Spleen (tissue), 13 donors: ENCODE results near the gene EDEM3. TPM values are rescaled to one million over a fixed set of nuclear protein-coding genes. Genes with fewer than 3 reads are reported as not detected.
A peak's percentile ranks its signal among the peaks of the same experiment; 100 is the strongest.

Experiments used
- DNase-seq: peaks from one replicate; pipeline ENCODE4 v3.0.0-alpha.2; 2020
- H3K27ac ChIP-seq, 8 donors: fragments of 200-600 bp; sonication (generic) in 7 of 8; 1 replicate in 4 of 8; 2 replicates in 4 of 8; pipeline versions ENCODE4 v1.5.0 to v1.8.0; 2016 to 2021; ENCODE audit warnings: inconsistent platforms in 4 of 8, mild to moderate bottlenecking in 4 of 8, moderate library complexity in 1 of 8
- H3K27me3 ChIP-seq, 7 donors: fragments of 200-600 bp; sonication (generic) in 6 of 7; replicated peaks in 1 of 7; 1 replicate in 4 of 7; 2 replicates in 3 of 7; pipeline versions ENCODE4 v1.5.0 to v1.8.0; 2016 to 2021; ENCODE audit warnings: inconsistent platforms in 3 of 7, mild to moderate bottlenecking in 1 of 7
- H3K36me3 ChIP-seq, 6 donors: fragments of 200-600 bp; sonication (generic) in 5 of 6; 1 replicate in 4 of 6; 2 replicates in 2 of 6; pipeline versions ENCODE4 v1.5.0 to v1.8.0; 2016 to 2021; ENCODE audit warnings: inconsistent platforms in 2 of 6
- H3K4me1 ChIP-seq, 6 donors: fragments of 200-600 bp; sonication (generic) in 5 of 6; 1 replicate in 3 of 6; 2 replicates in 3 of 6; pipeline versions ENCODE4 v1.5.0 to v1.8.0; 2016 to 2021; ENCODE audit warnings: inconsistent platforms in 3 of 6
- H3K4me3 ChIP-seq, 8 donors: fragments of 200-600 bp; sonication (generic) in 7 of 8; 1 replicate in 4 of 8; 2 replicates in 4 of 8; pipeline versions ENCODE4 v1.5.0 to v1.8.0; 2016 to 2021; ENCODE audit warnings: inconsistent platforms in 4 of 8, mild to moderate bottlenecking in 4 of 8, moderate library complexity in 2 of 8
- H3K9me3 ChIP-seq, 8 donors: fragments of 200-600 bp; sonication (generic) in 7 of 8; 1 replicate in 4 of 8; 2 replicates in 4 of 8; pipeline versions ENCODE4 v1.5.0 to v1.8.0; 2016 to 2021; ENCODE audit warnings: inconsistent platforms in 4 of 8
- POLR2A ChIP-seq, 3 donors: fragments of 450-650 bp; IDR thresholded peaks; one replicate each; pipeline ENCODE4 v1.5.1; 2017; ENCODE audit warnings: antibody characterized with exemption in 3 of 3, mild to moderate bottlenecking in 1 of 3
- POLR2AphosphoS5 ChIP-seq, 3 donors: sonication (generic); formaldehyde crosslinking; IDR thresholded peaks; one replicate each; pipeline ENCODE4 v1.5.1; 2017; ENCODE audit warnings: antibody characterized with exemption in 3 of 3
- WGBS, 5 donors: extraction: QIAGEN DNeasy Blood & Tissue Kit in 3 of 5; methylation state at CpG; one replicate each; pipeline versions ENCODE4 v1.1.5 to v1.1.7; 2013 to 2018; 5-methylcytosine and 5-hydroxymethylcytosine counted together
- intact Hi-C: fragments of 100-400 bp; cut with DNase I; formaldehyde crosslinking; loops from one replicate; pipeline ENCODE4 v1.15.0; 2023; ENCODE audit warnings: low total_unique reads
- long read RNA-seq, 2 donors: transcript quantifications; one replicate each; lab custom pipeline, GENCODE V29; 2026
- polyA plus RNA-seq, 3 donors: library from polyadenylated mRNA; stranded (reverse); fragments of 200-250 nt; gene quantifications; one replicate each; pipeline ENCODE4 v1.2.1, GENCODE V29; 2013
- total RNA-seq, 7 donors: library from RNA; depleted of rRNA in 3 of 7; stranded (reverse); fragments of >200 nt in 3 of 7; fragmentation: NEBNext Ultra II Directional in 4 of 7; extraction: Animal tissue kit (Norgen Biotek cat#: 25700) in 4 of 7; gene quantifications; one replicate each; pipeline versions ENCODE4 v1.1.0 to v1.2.1, GENCODE V29; 2016 to 2021
- TF ChIP-seq, protein P1 (sequence below), 11 experiments: fragments of 200-600 bp in 7 of 11; fragments of 450-650 bp in 4 of 11; sonication (generic) in 4 of 11; IDR thresholded peaks in 8 of 11; conservative IDR thresholded peaks in 3 of 11; 1 replicate in 7 of 11; 2 replicates in 4 of 11; pipeline versions ENCODE4 v1.4.0 to v1.8.0; 2016 to 2021; ENCODE audit warnings: antibody characterized with exemption in 11 of 11, inconsistent platforms in 4 of 11, mild to moderate bottlenecking in 1 of 11
- donor health status: healthy with polysubstance abuse.
- donor health status: DM: no; HTN: no; CAD: no; lungs with moderate emphysema.
- donor health status: DM: no; HTN: no; CAD: no.
- donor health status: Bipolar disorder and iron deficiency.
- donor health status: healthy.
- donor health status: DM: no; HTN: no; CAD: no.
- donor health status: DM: yes; HTN: yes; CAD: no.

EDEM3 gene, protein sequence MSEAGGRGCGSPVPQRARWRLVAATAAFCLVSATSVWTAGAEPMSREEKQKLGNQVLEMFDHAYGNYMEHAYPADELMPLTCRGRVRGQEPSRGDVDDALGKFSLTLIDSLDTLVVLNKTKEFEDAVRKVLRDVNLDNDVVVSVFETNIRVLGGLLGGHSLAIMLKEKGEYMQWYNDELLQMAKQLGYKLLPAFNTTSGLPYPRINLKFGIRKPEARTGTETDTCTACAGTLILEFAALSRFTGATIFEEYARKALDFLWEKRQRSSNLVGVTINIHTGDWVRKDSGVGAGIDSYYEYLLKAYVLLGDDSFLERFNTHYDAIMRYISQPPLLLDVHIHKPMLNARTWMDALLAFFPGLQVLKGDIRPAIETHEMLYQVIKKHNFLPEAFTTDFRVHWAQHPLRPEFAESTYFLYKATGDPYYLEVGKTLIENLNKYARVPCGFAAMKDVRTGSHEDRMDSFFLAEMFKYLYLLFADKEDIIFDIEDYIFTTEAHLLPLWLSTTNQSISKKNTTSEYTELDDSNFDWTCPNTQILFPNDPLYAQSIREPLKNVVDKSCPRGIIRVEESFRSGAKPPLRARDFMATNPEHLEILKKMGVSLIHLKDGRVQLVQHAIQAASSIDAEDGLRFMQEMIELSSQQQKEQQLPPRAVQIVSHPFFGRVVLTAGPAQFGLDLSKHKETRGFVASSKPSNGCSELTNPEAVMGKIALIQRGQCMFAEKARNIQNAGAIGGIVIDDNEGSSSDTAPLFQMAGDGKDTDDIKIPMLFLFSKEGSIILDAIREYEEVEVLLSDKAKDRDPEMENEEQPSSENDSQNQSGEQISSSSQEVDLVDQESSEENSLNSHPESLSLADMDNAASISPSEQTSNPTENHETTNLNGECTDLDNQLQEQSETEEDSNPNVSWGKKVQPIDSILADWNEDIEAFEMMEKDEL
- total RNA-seq (10 to 100 TPM; 26.0 to 49.8 (median 34.4) TPM), polyA plus RNA-seq (1 to 10 TPM; 7.2 to 8.8 (median 8.0) TPM)
- long read RNA-seq, donor 1, full-length matches to known transcripts, result 3 of 3 reads
- long read RNA-seq, donor 1, partial matches to known transcripts, result 0 of 3 reads
- long read RNA-seq, donor 1, other reads (novel, unspliced or antisense), result 0 of 3 reads
- long read RNA-seq, donor 2, full-length matches to known transcripts, result 2 of 2 reads
- long read RNA-seq, donor 2, partial matches to known transcripts, result 0 of 2 reads
- long read RNA-seq, donor 2, other reads (novel, unspliced or antisense), result 0 of 2 reads

DNA sequence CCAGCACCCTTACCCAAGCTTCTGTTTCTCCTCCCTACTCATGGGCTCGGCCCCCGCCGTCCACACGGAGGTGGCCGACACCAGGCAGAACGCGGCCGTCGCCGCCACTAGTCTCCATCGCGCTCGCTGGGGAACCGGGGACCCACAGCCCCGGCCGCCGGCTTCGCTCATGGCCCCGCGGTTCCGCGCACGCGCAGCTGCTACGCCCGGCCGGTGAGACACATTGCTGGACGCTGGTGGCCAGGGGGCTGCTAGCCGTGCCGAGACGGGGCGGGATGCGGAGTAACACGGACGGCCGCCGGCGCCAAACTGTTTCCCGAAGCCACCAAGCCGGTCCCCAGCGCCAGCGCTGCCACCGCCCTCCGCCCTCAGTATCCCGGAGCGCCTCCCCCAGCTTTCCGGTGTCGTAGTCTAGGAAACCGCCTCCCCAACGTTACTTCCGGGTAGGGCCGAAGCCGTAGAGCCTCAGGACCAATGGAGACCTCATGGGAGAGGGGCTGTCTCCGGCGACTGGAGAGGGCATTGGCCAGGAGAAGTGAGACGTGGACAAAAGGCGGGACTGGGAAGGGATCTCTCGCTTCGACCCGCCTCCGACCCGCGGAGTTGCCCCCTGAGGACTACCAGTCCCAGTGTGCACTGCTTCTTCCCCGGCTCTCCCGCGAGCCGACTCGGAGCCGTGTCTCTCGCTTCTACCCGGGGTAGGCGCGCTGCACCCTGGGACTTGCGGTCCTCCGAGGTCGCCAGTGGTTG is at the start of gene EDEM3:
TSS of gene EDEM3 (minus strand) at position 383 of the 750 bp plus-strand sequence. CDS start at position 171, 212 bp downstream.
- DNase-seq, result peak; percentile 100
- intact Hi-C loops, result no loop called here
- H3K4me3 ChIP-seq, result peak within 1 kb of the TSS; percentile 82 to 94 (median 90)
- WGBS, 5 donors, result 0 to 1% (median 1%) methylated on average over 32 to 76 of the region's 76 CpGs
- H3K27ac ChIP-seq, result peak within 1 kb of the TSS; percentile 85 to 98 (median 94)
- no peaks in the 10 kb centered on the region for H3K9me3 ChIP-seq
- H3K36me3 ChIP-seq, result no peaks in the 10 kb centered on the region
- H3K27me3 ChIP-seq, result no peaks in the 10 kb centered on the region
- TF ChIP-seq, protein P1, sequence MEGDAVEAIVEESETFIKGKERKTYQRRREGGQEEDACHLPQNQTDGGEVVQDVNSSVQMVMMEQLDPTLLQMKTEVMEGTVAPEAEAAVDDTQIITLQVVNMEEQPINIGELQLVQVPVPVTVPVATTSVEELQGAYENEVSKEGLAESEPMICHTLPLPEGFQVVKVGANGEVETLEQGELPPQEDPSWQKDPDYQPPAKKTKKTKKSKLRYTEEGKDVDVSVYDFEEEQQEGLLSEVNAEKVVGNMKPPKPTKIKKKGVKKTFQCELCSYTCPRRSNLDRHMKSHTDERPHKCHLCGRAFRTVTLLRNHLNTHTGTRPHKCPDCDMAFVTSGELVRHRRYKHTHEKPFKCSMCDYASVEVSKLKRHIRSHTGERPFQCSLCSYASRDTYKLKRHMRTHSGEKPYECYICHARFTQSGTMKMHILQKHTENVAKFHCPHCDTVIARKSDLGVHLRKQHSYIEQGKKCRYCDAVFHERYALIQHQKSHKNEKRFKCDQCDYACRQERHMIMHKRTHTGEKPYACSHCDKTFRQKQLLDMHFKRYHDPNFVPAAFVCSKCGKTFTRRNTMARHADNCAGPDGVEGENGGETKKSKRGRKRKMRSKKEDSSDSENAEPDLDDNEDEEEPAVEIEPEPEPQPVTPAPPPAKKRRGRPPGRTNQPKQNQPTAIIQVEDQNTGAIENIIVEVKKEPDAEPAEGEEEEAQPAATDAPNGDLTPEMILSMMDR (IDR thresholded peaks at IDR 0.05 in 8 of 11, conservative IDR thresholded peaks at IDR 0.05 in 3 of 11), result peak in 2 of 11 experiments; percentile 8 to 20
- peak; percentile 98 to 99 (median 98) for TF ChIP-seq POLR2AphosphoS5 (IDR thresholded peaks at IDR 0.05)
- TF ChIP-seq POLR2A (IDR thresholded peaks at IDR 0.05), result peak; percentile 22 to 84 (median 84)
- peaks cover 4 to 56% (median 33%) of the 10 kb centered on the region in 6 donors for H3K4me1 ChIP-seq

DNA sequence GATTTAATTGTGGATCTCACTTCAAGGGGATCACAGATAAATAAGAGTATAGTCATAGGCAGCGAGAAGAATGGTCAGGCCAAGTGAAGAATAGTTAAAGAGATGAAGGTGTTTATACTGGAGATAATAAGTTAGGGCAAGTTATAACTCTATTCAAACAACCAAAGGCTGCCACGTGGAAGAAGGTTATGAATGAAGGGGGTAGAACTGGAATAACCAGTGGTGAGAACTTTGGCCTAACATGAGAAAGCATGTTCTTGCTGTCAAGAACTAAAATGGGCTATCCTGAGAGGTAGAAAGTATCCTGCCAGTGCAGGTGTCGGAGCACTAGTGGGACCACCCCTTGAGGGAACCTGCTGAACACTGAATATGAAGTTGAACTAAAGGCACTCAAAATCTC is 49.6 kb upstream of the EDEM3 start:
- intact Hi-C loops, result loop anchor here (10.0 kb wide), 1 partner anchor 891 kb away; no protein-coding TSS in a partner anchor
- no peak for TF ChIP-seq POLR2A (IDR thresholded peaks at IDR 0.05)
- TF ChIP-seq, protein P1 (IDR thresholded peaks at IDR 0.05 in 8 of 11, conservative IDR thresholded peaks at IDR 0.05 in 3 of 11), result peak in 1 of 11 experiments; percentile 11
- Histone ChIP-seq H3K36me3 (peaks cover 0 to 51% (median 0%) of the 10 kb centered on the region in 6 donors), H3K9me3 (no peaks in the 10 kb centered on the region), H3K27me3 (no peaks in the 10 kb centered on the region), H3K27ac (no peak overlapping the region), H3K4me3 (no peak overlapping the region), H3K4me1 (peaks cover 0 to 20% (median 12%) of the 10 kb centered on the region in 6 donors)
- WGBS, 5 donors, result 91 to 98% (median 94%) methylated on average over 3 of the region's 3 CpGs
- no peak for DNase-seq

DNA sequence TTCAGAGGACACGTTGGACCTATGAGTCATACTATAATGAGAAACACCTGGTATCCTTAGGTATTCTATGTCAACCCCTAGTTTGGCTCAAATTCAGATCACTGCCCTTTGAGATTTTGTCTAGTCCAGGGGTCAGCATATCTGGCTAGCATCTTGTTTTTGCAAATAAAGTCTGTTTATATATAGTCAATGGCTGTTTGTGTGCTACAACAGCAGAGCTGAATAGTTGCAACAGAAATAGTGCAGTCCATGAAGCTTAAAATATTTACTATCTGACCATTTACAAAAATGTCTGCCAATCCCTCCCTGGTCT is 48.5 kb upstream of the EDEM3 start:
- WGBS, 5 donors, result 61 to 83% (median 74%) methylated on average over 1 of the region's 1 CpG
- intact Hi-C loops, result loop anchor here (10.0 kb wide), 1 partner anchor 892 kb away; no protein-coding TSS in a partner anchor
- no peaks in the 10 kb centered on the region for H3K27me3 ChIP-seq
- TF ChIP-seq POLR2A (IDR thresholded peaks at IDR 0.05), result no peak
- no peak for TF ChIP-seq POLR2AphosphoS5 (IDR thresholded peaks at IDR 0.05)
- TF ChIP-seq, protein P1 (IDR thresholded peaks at IDR 0.05 in 8 of 11, conservative IDR thresholded peaks at IDR 0.05 in 3 of 11), result no peak
- DNase-seq, result no peak
- H3K4me3 ChIP-seq, result no peak overlapping the region
- H3K27ac ChIP-seq, result no peak overlapping the region
- peaks cover 0 to 20% (median 12%) of the 10 kb centered on the region in 6 donors for H3K4me1 ChIP-seq
- no peaks in the 10 kb centered on the region for H3K9me3 ChIP-seq
- H3K36me3 ChIP-seq, result peaks cover 0 to 53% (median 0%) of the 10 kb centered on the region in 6 donors
